ENCODE data around the gene C1orf56.

The C1orf56 gene

DNA sequence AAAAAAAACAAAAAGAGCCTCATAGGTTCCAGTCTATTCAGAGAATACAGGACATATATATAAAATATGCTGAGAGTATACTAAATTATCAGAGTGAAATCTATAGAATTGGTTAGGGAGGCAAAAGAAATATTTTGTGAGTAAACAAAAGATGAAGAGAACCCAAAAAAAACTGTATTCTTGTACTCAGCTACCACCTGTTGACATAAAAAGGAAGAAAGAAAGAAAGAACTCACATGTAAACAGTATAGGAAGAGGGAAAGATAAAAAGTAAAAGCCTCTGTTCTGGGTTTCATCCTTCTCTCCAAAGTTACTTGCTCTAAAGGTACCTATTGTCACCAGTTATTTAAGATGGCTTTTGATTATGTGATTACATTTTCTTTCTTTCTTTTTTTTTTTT, 21.1 kb upstream of the C1orf56 start:
- no peak for DNase-seq

DNA sequence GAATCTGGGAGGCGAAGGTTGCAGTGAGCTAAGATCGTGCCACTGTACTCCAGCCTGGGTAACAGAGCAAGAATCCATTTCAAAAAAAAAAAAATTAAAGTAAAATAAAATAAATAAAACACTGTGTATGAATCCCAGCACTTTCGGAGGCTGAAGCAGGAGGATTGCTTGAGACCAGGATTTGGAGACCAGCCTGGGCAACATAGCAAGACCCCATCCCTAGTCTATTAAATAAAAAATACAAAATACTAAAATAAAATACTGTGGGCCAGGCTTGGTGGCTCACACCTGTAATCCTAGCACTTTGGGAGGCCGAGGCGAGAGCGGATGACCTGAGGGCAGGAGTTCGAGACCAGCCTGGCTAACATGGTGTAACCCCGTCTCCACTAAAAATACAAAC, 15.4 kb upstream of the C1orf56 start:
- no peak for DNase-seq

DNA sequence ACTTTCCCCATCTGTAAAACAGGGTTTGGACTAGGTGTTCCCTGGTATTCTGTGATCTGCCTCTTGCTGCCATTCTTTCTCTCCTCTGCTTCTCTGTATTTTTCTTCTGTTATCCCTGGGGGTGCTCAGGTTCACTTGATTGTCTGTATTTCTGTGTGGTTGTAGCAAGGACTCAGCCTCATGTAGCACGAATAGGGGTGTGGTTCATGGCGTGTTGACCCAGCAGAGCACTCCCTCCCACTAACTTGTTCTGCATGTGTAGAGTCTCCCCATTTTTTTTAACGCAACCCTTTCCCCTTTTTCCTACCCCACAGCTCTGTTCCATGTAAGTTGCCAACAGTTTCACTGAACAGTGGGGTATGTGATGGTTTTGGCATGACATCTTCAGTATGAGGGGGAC, 12.4 kb upstream of the C1orf56 start:
- DNase-seq, result no peak

DNA sequence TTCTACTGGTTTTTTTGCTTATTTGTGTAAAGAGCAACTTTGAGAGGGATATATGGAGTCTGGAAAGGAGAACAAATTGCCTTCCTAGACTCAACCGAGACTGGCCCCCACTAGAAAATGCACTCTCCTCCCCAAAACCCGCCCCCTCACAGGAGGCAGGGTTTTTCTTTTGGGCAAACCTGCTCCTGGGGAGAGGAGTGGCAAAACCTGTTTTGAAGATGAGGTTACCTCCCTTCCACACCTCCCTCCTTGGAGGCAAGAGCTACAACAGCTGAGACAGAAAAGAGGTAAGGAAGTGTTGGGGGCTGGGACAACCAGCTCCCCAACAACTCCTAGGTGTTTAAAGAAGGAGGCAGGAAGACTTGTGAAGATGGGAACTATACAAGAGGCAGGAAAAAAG, 11.2 kb upstream of the C1orf56 start, which contains the start of gene BNIPL:
TSS of gene BNIPL (plus strand) at position 231 of the 400 bp plus-strand sequence. CDS start at position 371, 140 bp downstream.
- no peak for DNase-seq

DNA sequence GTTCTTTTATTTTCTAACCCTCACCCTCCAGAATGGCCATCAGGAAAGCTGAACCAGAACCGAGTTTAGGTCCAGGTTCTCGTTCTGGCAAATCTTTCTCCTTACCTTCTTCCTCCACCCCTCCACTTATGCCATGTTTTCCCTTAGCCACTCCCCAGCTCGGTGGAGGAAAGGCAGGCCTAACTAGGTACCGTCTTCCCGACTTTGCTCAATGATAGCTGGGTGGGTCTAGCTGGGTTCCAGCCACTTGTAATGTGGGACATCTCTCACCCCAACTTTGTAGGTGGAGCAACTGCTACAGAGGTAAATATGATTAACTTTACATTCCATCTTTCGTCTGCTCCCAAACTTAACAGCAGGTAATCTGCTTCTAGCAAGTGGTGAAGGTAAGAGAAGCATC, 10.5 kb upstream of the C1orf56 start:
- DNase-seq, result no peak

DNA sequence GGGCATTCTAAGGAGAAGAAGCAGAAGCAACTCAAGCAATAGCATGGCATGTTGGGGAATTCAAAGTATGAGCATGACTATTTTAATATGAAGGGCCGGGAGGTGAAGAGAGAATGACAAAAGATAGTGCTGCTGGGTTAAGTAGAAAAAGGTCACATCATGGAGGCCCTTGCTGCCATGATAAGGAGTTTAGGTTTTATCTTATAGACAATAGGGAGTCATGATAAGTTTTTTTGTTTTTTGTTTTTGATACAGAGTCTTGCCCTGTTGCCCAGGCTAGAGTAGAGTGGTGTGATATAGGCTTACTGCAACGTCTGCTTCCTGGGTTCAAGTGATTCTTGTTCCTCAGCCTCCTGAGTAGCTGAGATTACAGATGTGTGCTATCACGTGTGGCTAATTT, 8.0 kb upstream of the C1orf56 start:
- DNase-seq, result no peak

DNA sequence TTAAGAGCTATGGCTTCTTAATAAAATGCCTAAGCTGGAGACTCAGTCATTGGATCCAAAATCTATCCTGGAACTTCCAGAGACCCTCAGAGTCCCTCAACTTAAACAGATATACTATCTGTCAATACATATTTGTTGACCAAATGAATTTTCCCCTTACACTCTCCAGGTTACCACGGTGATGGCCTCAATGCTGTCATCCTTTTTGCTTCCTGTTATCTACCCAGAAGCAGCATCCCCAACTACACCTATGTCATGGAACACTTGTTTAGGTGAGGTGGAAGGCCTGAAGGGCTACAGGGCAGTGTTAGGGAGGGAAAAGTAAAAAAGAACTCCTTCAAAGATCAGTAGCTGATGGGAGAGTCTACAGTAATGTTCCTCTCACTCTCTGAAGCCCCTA, 4.4 kb upstream of the C1orf56 start:
- DNase-seq, result no peak

DNA sequence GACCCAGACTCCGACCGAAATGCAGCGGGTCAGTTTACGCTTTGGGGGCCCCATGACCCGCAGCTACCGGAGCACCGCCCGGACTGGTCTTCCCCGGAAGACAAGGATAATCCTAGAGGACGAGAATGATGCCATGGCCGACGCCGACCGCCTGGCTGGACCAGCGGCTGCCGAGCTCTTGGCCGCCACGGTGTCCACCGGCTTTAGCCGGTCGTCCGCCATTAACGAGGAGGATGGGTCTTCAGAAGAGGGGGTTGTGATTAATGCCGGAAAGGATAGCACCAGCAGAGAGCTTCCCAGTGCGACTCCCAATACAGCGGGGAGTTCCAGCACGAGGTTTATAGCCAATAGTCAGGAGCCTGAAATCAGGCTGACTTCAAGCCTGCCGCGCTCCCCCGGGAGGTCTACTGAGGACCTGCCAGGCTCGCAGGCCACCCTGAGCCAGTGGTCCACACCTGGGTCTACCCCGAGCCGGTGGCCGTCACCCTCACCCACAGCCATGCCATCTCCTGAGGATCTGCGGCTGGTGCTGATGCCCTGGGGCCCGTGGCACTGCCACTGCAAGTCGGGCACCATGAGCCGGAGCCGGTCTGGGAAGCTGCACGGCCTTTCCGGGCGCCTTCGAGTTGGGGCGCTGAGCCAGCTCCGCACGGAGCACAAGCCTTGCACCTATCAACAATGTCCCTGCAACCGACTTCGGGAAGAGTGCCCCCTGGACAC, 534 bp downstream of the C1orf56 start:
- peak; percentile 56 for DNase-seq

DNA sequence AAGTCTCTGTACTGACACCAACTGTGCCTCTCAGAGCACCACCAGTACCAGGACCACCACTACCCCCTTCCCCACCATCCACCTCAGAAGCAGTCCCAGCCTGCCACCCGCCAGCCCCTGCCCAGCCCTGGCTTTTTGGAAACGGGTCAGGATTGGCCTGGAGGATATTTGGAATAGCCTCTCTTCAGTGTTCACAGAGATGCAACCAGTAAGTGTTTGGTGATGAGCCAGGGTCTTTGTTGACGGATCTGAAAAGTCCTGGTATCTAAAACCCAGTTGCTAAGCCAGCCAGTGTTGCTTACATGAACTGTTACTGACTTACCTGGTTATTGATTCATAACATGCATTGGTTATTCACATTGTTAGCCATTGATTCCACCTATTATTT, 1.1 kb downstream of the C1orf56 start:
- no peak for DNase-seq

DNA sequence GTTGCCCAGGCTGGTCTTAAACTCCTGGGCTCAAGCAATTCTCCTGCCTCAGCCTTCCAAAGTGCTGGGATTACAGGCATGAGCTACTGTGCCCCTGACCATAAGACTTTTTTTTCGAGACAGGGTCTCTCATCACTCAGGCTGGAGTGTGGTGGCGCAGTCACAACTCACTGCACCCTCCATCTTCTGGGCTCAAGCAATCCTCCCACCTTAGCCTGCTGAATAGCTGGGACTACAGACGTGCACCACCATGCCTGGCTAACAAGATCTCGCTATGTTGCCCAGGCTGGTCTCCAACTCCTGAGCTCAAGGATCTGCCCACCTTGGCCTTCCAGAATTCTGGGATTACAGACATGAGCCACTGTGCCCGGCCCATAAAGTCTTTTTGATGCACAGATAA, 1.9 kb downstream of the C1orf56 start:
- no peak for DNase-seq

DNA sequence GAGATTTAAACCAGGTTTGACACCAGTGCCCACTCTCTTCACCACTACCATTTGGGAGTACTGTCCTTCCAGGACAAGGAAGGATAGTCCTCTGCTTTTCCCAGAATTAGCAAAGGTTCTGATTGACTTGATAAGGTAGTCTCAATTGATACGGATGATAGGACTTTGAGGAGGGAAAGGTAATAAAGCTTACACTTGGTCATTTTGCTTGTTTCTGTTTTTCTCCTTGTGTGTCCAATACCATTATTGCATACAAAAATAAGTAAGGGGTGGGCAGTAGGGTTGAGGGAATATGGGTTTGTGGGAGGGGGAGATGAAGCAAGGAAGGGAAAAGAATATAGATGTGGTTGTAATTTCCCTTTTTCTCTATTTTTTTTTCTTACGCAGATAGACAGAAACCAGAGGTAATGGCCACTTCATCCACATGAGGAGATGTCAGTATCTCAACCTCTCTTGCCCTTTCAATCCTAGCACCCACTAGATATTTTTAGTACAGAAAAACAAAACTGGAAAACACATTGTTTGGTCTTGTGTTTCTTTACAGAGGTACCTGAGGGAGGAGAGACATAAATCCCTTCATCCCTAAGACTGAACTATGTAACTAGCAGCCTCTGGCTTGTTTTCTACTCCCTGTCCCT, 2.6 kb downstream of the C1orf56 start:
- no peak for DNase-seq

DNA sequence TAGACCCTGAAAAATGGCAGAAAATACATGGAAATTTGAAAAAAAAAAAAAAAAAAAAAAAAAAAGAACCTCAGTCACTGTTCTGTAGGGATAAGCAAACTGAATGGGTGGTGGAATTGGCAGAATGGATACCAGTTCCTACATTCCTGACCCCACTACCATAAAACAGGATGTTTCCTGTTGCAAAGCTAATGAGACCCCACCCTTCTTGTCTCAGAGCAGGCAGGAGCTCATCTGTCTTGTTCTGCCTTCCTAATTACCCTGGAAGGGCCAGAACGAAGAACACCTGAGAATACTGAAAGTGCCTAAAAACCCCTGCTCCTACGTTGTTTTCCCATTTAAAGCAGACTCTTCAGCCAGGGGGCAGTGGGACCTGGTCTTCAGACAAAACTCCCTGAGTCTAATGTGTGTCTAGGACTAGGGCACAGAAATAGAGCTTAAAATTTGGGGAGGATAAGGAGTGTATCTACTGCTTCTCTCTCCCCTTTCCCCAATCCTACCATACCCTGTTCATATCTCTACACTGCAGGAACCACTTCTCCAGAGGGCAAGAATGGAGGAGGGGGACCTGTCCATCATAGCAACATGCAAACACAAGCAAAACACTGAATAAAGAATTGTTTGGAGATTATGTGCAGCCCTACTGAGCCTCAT, 3.9 kb downstream of the C1orf56 start:
- no peak for DNase-seq

DNA sequence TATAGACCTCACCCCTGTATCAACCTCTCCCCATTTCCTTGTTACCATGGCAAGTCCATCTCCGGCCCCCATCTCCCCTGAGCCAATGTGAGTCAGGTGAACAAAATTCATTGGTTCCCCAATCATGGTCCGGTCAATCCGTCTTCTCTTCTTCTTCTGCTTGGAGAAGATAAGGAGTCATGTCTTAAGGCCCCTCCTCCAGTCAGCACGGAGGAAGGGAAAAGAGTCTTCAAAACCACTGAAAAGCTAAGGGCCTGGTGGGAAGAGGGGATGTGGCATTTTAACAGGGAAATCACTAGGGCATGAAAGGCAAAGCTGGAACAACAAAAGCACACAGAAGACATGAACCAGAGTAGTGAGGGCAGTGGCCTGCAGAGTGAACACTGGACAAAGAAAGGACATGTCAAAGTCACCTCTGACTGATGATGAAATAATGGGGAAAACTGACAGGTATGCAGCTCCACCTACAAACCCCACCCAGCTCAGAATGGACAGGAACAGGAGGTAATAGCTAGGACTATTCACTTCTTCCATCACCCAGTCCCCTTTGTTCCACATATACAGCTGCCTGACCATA, 7.5 kb downstream of the C1orf56 start:
- DNase-seq, result no peak

DNA sequence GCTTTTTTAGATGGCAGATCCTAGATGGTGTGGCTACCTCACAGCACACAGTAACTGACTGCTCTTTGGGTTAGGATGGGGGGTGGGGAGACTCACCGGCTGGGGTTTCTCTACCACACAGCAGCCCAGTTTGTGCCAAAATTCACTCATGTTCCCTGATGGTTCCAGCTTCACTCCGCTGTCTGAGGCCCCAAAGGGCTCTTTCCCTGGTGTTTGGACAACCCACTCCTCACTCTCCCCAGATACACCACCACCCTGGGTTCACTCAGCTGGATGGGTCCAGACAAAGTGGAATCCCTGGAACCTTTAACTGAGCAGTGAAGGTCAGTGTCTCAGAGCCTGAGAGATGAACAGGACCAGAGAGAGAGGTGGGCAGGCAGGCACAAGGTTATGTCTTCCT, 8.0 kb downstream of the C1orf56 start:
- DNase-seq, result no peak

DNA sequence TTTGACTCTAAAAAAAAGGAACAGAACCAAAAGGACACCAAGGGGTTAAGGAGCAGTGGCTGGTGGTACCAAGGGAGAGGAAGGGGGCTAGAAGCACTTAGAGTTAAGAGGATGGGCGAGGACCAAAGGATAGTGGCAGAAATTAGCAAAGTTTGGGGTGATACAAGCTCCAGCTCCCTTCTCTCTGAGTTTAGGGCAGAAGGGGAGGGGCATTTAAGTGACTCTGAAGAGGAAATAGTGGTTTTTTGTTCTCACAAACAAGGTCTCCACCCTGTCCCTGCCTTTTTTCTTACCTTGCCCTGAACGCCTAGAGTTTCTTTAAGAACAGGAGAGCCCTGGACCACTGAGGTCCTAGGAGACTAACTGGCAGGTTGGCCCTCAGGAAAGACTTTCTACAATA, 8.6 kb downstream of the C1orf56 start:
- DNase-seq, result peak; percentile 50

DNA sequence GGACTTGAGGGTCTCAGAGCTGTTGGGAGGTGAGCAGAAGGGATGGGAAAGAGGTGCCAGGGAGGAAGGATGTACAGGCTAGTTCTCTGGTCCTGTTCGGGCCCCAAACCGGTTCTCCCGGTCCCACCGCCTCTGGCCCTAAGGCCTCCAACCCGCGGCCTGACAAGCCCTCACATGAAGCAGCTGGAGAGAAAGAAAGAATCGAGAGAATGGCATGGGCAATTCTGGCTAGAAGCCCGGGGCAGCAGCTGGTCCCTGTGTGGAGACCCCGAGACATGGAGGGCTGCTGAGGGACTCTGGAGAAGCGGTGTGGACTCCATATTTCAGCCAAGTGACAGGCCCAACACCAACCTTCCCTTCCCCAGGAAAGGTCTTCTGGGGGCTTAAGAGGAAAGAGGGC, 11.1 kb downstream of the C1orf56 start:
- DNase-seq, result no peak

DNA sequence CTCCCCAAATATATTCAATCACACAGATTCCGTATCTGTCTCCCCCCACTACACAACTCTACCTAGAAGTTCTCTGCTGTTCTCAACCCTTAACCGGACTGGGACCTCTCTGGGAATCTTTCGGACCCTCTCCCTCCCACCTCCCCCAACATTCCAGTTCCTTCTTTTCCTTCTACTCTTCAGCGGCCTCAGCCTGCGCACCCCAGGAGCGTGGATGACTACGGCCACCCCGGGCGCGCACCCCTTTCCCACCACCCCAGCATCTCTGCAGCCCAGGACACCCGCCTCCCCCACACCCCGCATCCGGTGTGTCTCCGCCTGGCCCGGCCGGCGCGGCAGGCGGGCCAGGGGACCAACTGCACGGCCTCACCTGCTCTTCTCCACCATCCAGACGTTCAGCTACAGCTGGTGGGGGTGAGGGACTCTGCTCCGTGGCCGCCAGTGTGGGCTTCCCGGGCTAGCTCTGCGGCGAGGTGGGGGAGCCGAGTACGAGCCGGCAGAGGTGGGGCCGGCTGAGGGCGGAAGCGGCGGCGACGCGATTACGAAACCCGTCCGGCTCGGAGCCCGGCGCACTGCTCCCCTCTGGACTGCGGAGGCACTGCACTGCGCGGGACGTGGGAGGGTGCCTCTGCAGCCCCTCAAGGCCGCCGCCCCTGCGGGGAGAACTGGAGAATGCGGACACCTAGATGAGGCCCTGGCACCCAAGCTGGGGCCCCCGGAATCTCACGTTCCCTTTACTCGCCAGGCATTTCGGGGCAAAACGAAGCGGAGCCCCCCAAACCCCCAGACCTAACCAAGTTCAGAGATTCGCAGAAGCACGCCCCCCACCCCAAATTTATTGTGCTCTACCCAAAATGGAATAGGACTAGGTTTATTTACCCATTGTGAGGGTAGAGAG, 11.8 kb downstream of the C1orf56 start, which contains the start of gene CDC42SE1:
TSS of gene CDC42SE1 (minus strand) at position 514 of the 898 bp plus-strand sequence. CDS start 3,892 bp downstream, outside the sequence.
- DNase-seq, result peak; percentile 89

DNA sequence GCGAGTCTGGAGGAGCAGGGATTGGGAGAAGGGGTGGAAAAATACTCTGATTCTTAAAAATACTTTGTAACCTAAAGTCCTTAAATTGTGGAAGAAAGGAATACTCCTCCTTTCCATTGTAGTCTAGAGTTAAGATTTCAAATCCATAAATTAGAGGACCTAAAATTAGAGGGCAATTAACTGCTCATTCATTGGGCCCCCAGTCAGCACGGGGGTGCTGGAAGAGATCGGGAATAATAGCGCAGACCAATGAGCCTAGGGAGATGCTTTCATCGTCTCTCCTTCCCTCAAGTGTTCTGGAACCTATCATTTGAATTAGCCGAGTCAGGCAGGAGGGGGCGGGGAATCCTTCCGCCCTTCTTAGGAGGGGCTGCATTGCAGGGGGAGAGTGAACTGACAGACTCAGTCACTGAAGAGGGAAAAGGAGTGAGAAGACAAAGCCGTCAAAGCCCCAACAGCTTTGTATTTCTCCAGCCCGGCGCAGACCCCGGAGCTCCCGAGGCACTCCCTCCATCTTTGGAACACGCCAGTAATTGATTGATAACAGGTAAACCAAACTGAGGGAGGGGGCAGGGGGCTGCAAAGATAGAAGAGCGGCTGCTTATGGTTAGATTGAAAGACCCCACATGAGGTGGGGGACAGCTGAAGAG, 12.6 kb downstream of the C1orf56 start, which contains the start of gene MLLT11:
TSS of gene MLLT11 (plus strand) at position 391 of the 650 bp plus-strand sequence. CDS start 6,828 bp downstream, outside the sequence.
- DNase-seq, result no peak

DNA sequence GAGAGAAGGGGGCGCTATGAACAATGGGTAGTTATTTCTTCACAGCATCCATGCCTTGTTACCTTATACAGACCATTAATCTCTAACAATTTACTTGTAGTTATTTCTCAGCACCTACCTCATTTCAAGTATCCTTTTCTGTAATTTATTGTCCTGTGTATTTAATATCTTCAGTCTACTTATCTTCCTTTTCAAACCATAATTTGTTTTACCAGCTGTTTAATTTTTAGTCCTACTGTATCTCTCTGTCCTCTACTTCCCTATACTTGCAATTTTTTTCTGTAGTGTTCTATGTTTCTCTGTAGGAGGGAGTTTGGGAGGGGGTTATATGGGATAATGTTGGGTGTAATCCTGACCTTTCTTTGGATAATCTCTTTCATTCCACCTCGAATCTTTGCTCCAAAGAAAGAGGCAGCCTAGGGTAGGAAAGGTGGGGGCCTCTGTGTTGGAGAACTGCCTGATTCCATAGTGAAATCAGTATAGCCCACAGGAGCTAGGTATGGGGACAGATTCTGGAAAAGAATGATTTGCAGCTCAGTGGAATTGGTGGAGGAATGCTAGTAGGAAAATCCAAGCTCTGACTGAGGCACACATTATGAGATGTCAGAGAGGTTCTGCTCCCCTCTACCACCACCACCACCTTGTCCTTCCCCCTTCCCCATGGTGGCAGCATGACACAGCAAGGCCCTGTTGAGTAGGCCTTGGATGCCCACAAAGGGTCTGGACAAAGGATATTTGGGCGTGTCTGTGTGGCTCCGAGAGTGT, 13.3 kb downstream of the C1orf56 start:
- no peak for DNase-seq

DNA sequence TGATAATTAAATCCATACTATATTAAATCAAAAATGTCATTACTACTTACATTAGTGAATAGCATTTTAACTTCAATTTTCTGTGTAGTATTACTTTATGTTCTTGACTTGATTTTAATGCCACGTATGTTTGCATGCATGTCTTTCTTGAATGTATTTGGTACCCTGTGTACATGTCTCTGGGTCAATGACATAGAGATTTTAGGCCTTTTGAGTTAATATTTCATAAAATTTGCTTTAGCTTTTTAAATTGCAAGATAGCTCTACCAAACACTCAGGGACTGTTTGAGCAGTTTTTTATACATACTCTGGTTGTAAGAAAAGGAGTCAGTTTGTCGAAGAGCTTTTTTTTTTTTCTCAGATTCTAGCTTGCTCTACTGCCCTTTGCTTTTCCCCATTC, 14.2 kb downstream of the C1orf56 start:
- no peak for DNase-seq

DNA sequence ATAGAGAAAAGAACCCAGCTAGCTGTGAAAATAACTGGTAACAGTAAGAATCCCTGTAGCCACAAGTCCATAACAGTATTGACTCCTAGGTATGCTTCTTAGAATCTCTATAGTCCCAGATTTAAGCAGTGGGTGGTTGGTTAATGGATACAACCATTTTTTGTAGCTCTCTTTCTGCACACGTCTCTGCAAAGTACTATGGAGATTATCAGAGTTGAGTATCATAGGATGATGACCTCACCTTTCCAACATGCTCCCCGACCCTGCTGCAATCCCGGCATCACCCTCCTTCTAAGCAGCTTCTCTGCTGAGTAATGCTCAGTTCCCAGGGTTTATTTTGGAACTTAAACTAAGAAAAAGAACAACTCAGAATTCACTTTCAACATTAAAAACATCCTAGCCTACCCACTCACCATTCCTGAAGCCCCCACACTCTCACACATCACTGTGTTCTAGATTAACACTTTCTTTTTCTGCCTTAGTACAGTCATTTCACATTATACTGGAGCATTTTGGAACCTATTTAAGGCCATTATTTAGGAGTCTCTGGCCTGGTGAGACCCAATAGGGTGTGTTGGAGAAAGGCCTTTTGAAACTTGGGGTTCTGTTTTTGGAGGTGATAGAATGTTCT, 15.3 kb downstream of the C1orf56 start:
- no peak for DNase-seq

Data from activated CD4-positive, alpha-beta T cell treated with anti-CD3 and anti-CD28 coated beads, Interleukin-2, amount 50 U/mL, for 16 hours (primary cell).